T-cell (primary cell): ENCODE results near the gene FBLN7. TPM values are rescaled to one million over a fixed set of nuclear protein-coding genes. Genes with fewer than 3 reads are reported as not detected.

Source experiments
- ATAC-seq, 4 experiments: fragments of 200-7000 bp in 3 of 4; fragments of 150-1000 bp in 1 of 4; cut with Tn5 transposase; replicated peaks in 1 of 4; 1 replicate in 3 of 4; 2 replicates in 1 of 4; pipeline ENCODE4 v1.10.0; 2021; ENCODE audit warnings: moderate library complexity in 3 of 4, mild to moderate bottlenecking in 2 of 4, moderate number of reproducible peaks in 1 of 4
- CTCF ChIA-PET, 2 donors: fragments of 300-600 bp; sonication (Branson Sonifier 250); formaldehyde crosslinking; loops; one replicate each; lab custom pipeline; 2022; ENCODE audit warnings: antibody characterized with exemption in 2 of 2; lab: Charles Lee
- POLR2A ChIA-PET, 2 donors: fragments of 300-600 bp; sonication (Branson Sonifier 250); formaldehyde crosslinking; loops; one replicate each; lab custom pipeline; 2022; ENCODE audit warnings: antibody characterized with exemption in 2 of 2; lab: Charles Lee
- DNase-seq, 35 experiments: peaks; one replicate each; pipeline versions ENCODE4 v3.0.0 to v3.0.0-alpha.2; 2013 to 2023
- H3K27ac ChIP-seq: one replicate; pipeline ENCODE4 v1.5.1; 2013; ENCODE audit warnings: low read length
- H3K27me3 ChIP-seq, 2 experiments: replicated peaks in 1 of 2; 1 replicate in 1 of 2; 2 replicates in 1 of 2; pipeline versions ENCODE4 v1.6.1 to v1.7.0; 2013; ENCODE audit warnings: low read length in 1 of 2, mixed read lengths in 1 of 2; ENCODE audit not compliant: control insufficient read depth in 2 of 2, insufficient read depth in 2 of 2; ENCODE audit errors: extremely low read depth in 1 of 2
- H3K36me3 ChIP-seq, 2 donors: 1 replicate in 1 of 2; 2 replicates in 1 of 2; pipeline versions ENCODE4 v1.6.1 to v1.7.0; 2013; ENCODE audit warnings: low read length in 1 of 2; ENCODE audit not compliant: control insufficient read depth in 2 of 2, insufficient read depth in 1 of 2; ENCODE audit errors: extremely low read depth in 1 of 2
- H3K4me1 ChIP-seq, 2 experiments: 1 replicate in 1 of 2; 2 replicates in 1 of 2; pipeline versions ENCODE4 v1.6.1 to v1.7.0; 2013; ENCODE audit warnings: low read length in 2 of 2, mixed read lengths in 1 of 2; ENCODE audit not compliant: insufficient read depth in 2 of 2, control insufficient read depth in 1 of 2; ENCODE audit errors: extremely low read depth in 1 of 2
- H3K4me3 ChIP-seq, 2 donors: 1 replicate in 1 of 2; 2 replicates in 1 of 2; pipeline versions ENCODE4 v1.5.1 to v1.7.0; 2013; ENCODE audit warnings: mild to moderate bottlenecking in 2 of 2, low read length in 1 of 2, moderate library complexity in 1 of 2; ENCODE audit not compliant: control insufficient read depth in 1 of 2; ENCODE audit errors: extremely low read depth in 1 of 2
- H3K9me3 ChIP-seq: 2 replicates; pipeline ENCODE4 v1.7.0; 2013
- H3K27ac Mint-ChIP-seq, 2 donors: one replicate each; pipeline ENCODE4 v1.8.0; 2020 to 2021; ENCODE audit warnings: mild to moderate bottlenecking in 2 of 2, mixed read lengths in 2 of 2
- H3K27me3 Mint-ChIP-seq, 2 donors: one replicate each; pipeline ENCODE4 v1.8.0; 2021 to 2022; ENCODE audit warnings: mixed read lengths in 2 of 2
- H3K36me3 Mint-ChIP-seq: one replicate; pipeline ENCODE4 v1.8.0; 2021; ENCODE audit warnings: mixed read lengths
- H3K4me1 Mint-ChIP-seq, 3 donors: one replicate each; pipeline ENCODE4 v1.8.0; 2020 to 2022; ENCODE audit warnings: mixed read lengths in 3 of 3, mild to moderate bottlenecking in 1 of 3
- H3K4me3 Mint-ChIP-seq, 3 donors: one replicate each; pipeline ENCODE4 v1.8.0; 2020 to 2022; ENCODE audit warnings: mild to moderate bottlenecking in 3 of 3, mixed read lengths in 3 of 3, moderate library complexity in 3 of 3
- H3K9me3 Mint-ChIP-seq, 3 donors: one replicate each; pipeline ENCODE4 v1.8.0; 2020 to 2022; ENCODE audit warnings: mixed read lengths in 3 of 3
- WGBS: methylation state at CpG from one replicate; pipeline ENCODE4 v1.1.5; 2013; ENCODE audit warnings: missing lambda C conversion rate; ENCODE audit not compliant: insufficient coverage; 5-methylcytosine and 5-hydroxymethylcytosine counted together
- total RNA-seq, 35 experiments: library from RNA in 6 of 35; stranded (reverse) in 6 of 35; fragments of 120-200 nt in 1 of 35; gene quantifications; one replicate each; pipeline versions ENCODE4 v1.2.1 to v1.2.4 and lab custom pipeline; 2013 to 2026

Gene FBLN7
- 10 to 100 TPM; 11.9 to 68.5 (median 48.8) TPM for total RNA-seq
- total RNA-seq (2013) = 11.5 TPM
- 8.3 to 96.9 (median 34.1) reads per million in 29 experiments for total RNA-seq (lab: John Stamatoyannopoulos, UW)

- H3K4me3 ChIP-seq = peak within 1 kb of the TSS; percentile 28 to 80
Measured at GRCh38 chr2:112138159-112139032, at the start of gene FBLN7. FBLN7 (plus strand) TSS chr2:112138385; CDS start chr2:112138656, 271 bp downstream.

DNA sequence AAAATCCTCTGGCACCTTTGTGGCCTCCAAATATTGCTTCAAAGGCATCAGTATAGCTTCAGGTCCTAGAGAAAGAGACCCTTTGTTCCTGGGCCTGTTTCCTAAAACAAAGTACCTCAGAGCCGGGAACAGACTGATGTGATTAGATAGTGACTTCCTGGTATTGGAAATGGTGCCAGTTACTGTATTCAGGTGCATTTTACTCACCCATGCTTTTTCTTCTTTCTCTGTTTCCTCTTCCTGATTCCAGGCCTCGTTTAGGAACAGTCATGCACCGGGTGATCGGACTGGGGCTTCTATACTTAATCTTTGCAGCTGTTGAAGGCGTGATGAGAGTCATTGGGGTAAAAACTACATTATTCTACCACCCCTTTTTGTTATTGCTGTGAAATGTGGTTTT is 48.8 kb upstream of the FBLN7 start:
- Histone ChIP-seq H3K4me1 (no peaks in the 10 kb centered on the region), H3K27ac (no peak overlapping the region), H3K4me3 (no peak overlapping the region), H3K9me3 (no peaks in the 10 kb centered on the region), H3K27me3 (no peaks in the 10 kb centered on the region), H3K36me3 (peaks cover 0 to 73% of the 10 kb centered on the region in 2 donors)
- POLR2A ChIA-PET = no interaction called here
- CTCF ChIA-PET = interaction anchor here in 1 of 2 donors (0.5 to 0.6 kb wide), 2 partner anchors 55 to 165 kb away, joined by 3 read pairs; no protein-coding TSS in a partner anchor
- Mint-ChIP-seq H3K4me3 (no peak overlapping the region), H3K36me3 (peaks cover 74% of the 10 kb centered on the region), H3K27ac (no peak overlapping the region), H3K27me3 (no peaks in the 10 kb centered on the region), H3K4me1 (peaks cover 0 to 25% (median 19%) of the 10 kb centered on the region in 3 donors), H3K9me3 (no peaks in the 10 kb centered on the region)
- ATAC-seq (no peak), DNase-seq (no peak)
- no CpG with 5 or more reads among the region's 5 CpGs for WGBS

More at GRCh38 chr2:112138159-112139032, at the start of gene FBLN7:
- CTCF ChIA-PET = interaction anchor here (0.6 kb wide), 2 partner anchors 90 to 143 kb away, joined by 3 to 4 read pairs; no protein-coding TSS in a partner anchor
- Mint-ChIP-seq H3K9me3 (peaks cover 0 to 6% (median 5%) of the 10 kb centered on the region in 3 donors), H3K36me3 (peaks cover 17% of the 10 kb centered on the region), H3K4me1 (peaks cover 5 to 15% (median 10%) of the 10 kb centered on the region in 3 donors), H3K27me3 (peaks cover 6 to 36% of the 10 kb centered on the region in 2 donors), H3K4me3 (peak within 1 kb of the TSS; percentile 62 to 76 (median 70)), H3K27ac (peak within 1 kb of the TSS; percentile 49 to 61)
- peaks cover 0 to 44% of the 10 kb centered on the region in 2 experiments for H3K27me3 ChIP-seq
- POLR2A ChIA-PET = no interaction called here
- H3K4me1 ChIP-seq = peaks cover 2 to 13% of the 10 kb centered on the region in 2 experiments
- DNase-seq (peak in 3 of 35 experiments; percentile 8 to 22 (median 16)), ATAC-seq (peak in 3 of 4 experiments; percentile 39 to 58 (median 53))
- no peaks in the 10 kb centered on the region for H3K36me3 ChIP-seq
- 3% methylated on average over 61 of the region's 84 CpGs for WGBS
- no peak within 1 kb of the TSS for H3K27ac ChIP-seq
- no peaks in the 10 kb centered on the region for H3K9me3 ChIP-seq

- no peaks in the 10 kb centered on the region for H3K9me3 Mint-ChIP-seq
- peaks cover 0 to 58% of the 10 kb centered on the region in 2 donors for H3K36me3 ChIP-seq
- ChIA-PET POLR2A (no interaction called here), CTCF (no interaction called here)
- peaks cover 0 to 19% (median 9%) of the 10 kb centered on the region in 3 donors for H3K4me1 Mint-ChIP-seq
- WGBS = 80% methylated on average over 6 of the region's 6 CpGs
- no peak overlapping the region for H3K4me3 Mint-ChIP-seq
- H3K36me3 Mint-ChIP-seq = peaks cover 57% of the 10 kb centered on the region
- no peak overlapping the region for H3K27ac ChIP-seq
- no peaks in the 10 kb centered on the region for H3K27me3 Mint-ChIP-seq
- no peak for ATAC-seq
- peak overlapping the region; percentile 8 to 13 for H3K27ac Mint-ChIP-seq
- no peak for DNase-seq
- no peak overlapping the region for H3K4me3 ChIP-seq
- no peaks in the 10 kb centered on the region for H3K27me3 ChIP-seq
- H3K9me3 ChIP-seq = no peaks in the 10 kb centered on the region
- H3K4me1 ChIP-seq = no peaks in the 10 kb centered on the region
Measured at GRCh38 chr2:112092286-112093041, 45.7 kb upstream of the FBLN7 start.

DNA sequence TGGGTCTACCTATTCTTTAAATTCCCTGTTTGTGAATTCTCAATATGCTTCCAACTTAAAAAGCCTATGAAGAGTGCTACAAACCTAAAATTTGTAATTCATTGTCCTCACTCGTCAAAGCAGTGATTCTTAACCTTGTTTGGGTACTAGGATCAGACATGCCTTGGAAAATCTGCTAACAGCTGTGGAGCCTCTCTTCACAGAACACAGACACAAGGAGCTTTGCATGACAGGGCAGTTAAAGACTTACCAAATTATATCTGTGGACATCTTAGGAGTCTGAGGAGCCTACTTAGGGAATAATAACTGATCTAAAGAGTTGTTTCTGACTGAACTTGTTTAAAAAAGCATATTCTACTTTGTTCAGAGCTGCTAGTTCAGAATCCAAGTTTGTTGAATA is 45.0 kb upstream of the FBLN7 start:
- no peaks in the 10 kb centered on the region for H3K9me3 Mint-ChIP-seq
- H3K27me3 Mint-ChIP-seq = no peaks in the 10 kb centered on the region
- peaks cover 56% of the 10 kb centered on the region for H3K36me3 Mint-ChIP-seq
- CTCF ChIA-PET = no interaction called here
- H3K27me3 ChIP-seq = no peaks in the 10 kb centered on the region
- H3K27ac Mint-ChIP-seq = peak overlapping the region in 1 of 2 donors; percentile 8
- no peaks in the 10 kb centered on the region for H3K9me3 ChIP-seq
- H3K4me3 Mint-ChIP-seq = no peak overlapping the region
- ATAC-seq (no peak), DNase-seq (no peak)
- peaks cover 0 to 57% of the 10 kb centered on the region in 2 donors for H3K36me3 ChIP-seq
- H3K4me1 Mint-ChIP-seq = peaks cover 0 to 19% (median 9%) of the 10 kb centered on the region in 3 donors
- H3K4me1 ChIP-seq = no peaks in the 10 kb centered on the region
- POLR2A ChIA-PET = interaction anchor here in 1 of 2 donors (0.8 kb wide), 1 partner anchor 9 kb away, joined by 3 read pairs; no protein-coding TSS in a partner anchor
- no CpG with 5 or more reads among the region's 1 CpG for WGBS
- H3K4me3 ChIP-seq = no peak overlapping the region
- H3K27ac ChIP-seq = no peak overlapping the region

GRCh38 chr2:112095681-112096080 is 42.5 kb upstream of the FBLN7 start:
- ChIA-PET POLR2A (no interaction called here), CTCF (no interaction called here)
- Histone ChIP-seq H3K4me1 (no peaks in the 10 kb centered on the region), H3K27ac (no peak overlapping the region), H3K27me3 (no peaks in the 10 kb centered on the region), H3K9me3 (no peaks in the 10 kb centered on the region), H3K4me3 (no peak overlapping the region), H3K36me3 (peaks cover 0 to 55% of the 10 kb centered on the region in 2 donors)
- ATAC-seq (no peak), DNase-seq (no peak)
- H3K27ac Mint-ChIP-seq = no peak overlapping the region
- H3K36me3 Mint-ChIP-seq = peaks cover 47% of the 10 kb centered on the region
- peaks cover 0 to 19% (median 9%) of the 10 kb centered on the region in 3 donors for H3K4me1 Mint-ChIP-seq
- H3K4me3 Mint-ChIP-seq = no peak overlapping the region
- no peaks in the 10 kb centered on the region for H3K9me3 Mint-ChIP-seq
- no peaks in the 10 kb centered on the region for H3K27me3 Mint-ChIP-seq
- WGBS = 100% methylated on average over 1 of the region's 1 CpG

DNA sequence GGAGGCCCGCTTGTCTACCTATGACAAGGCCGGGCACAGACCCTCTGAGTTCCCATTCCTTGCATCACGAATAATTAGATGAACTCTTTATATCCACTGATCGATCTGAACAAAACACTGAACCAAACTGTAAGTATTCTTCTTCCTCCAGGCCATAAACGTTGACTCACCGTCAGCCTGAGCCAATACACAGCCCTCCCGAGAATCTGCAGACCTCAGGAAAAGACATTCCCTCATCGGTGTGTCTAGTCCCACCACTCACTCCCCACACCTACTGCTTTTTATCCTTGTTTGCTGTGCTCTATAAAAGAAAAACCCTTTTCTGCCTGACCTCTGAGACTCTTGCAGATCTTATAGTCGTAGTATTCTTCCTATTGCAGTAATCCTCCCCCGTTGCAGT is 42.1 kb upstream of the FBLN7 start:
- Mint-ChIP-seq H3K4me3 (no peak overlapping the region), H3K36me3 (peaks cover 44% of the 10 kb centered on the region), H3K27ac (no peak overlapping the region), H3K4me1 (peaks cover 0 to 16% (median 9%) of the 10 kb centered on the region in 3 donors), H3K27me3 (no peaks in the 10 kb centered on the region), H3K9me3 (no peaks in the 10 kb centered on the region)
- ChIA-PET CTCF (interaction anchor here in 1 of 2 donors (0.7 kb wide), 1 partner anchor 39 kb away, joined by 4 read pairs; no protein-coding TSS in a partner anchor), POLR2A (interaction anchor here in 1 of 2 donors (0.6 kb wide), 1 partner anchor 971 kb away, joined by 3 read pairs; no protein-coding TSS in a partner anchor)
- no peak for ATAC-seq
- no peak overlapping the region for H3K27ac ChIP-seq
- no peak overlapping the region for H3K4me3 ChIP-seq
- peaks cover 0 to 56% of the 10 kb centered on the region in 2 donors for H3K36me3 ChIP-seq
- no peak for DNase-seq
- 85% methylated on average over 8 of the region's 10 CpGs for WGBS
- H3K27me3 ChIP-seq = no peaks in the 10 kb centered on the region
- H3K4me1 ChIP-seq = no peaks in the 10 kb centered on the region
- no peaks in the 10 kb centered on the region for H3K9me3 ChIP-seq
